Stimulated activated CD8-positive, alpha-beta memory T cell treated with anti-CD3 and anti-CD28 coated beads, Interleukin-15, amount 100 ng/mL, for 4 hours (primary cell): ENCODE measurements around the gene AMPD1.

Experiments used
- DNase-seq, 2 donors: peaks; one replicate each; pipeline ENCODE4 v3.0.0-alpha.2; 2020; ENCODE audit warnings: low read depth in 2 of 2

AMPD1 gene

GRCh38 chr1:114700036-114700600 is 4.8 kb upstream of the AMPD1 start:
- no peak for DNase-seq

GRCh38 chr1:114696810-114697209 is 1.5 kb upstream of the AMPD1 start:
- DNase-seq: no peak

DNA sequence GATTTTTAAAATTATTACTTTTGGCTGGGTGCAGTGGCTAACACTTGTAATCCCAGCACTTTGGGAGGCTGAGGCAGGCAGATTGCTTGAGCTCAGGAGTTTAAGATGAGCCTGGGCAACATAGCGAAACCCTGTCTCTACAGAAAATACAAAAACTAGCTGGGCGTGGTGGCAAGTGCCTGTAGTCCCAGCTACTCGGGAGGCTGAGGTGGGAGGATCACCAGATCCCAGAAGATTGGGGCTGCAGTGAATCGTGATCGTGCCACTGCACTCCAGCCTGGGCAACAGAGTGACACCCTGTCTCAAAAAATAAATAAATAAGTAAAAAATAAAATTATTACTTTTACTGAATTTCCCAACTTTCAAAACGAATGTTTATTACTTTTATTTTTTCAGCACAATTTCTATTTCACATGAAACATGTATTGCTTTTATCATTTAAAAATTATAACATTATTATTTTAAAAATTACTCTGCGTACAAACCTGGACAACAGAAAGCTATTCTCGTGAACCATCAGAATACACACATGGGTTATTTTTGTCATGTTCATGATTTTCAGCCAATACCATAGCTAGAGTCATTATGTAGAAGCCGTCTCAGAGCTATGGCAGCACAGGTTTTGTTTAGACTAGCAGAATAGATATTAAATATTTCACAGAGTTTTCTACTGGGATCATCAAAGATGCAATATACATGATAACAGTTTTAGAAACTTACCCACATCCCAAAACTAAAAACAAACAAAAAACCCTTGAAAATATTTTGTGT is 621 bp downstream of the AMPD1 start:
- DNase-seq: no peak

DNA sequence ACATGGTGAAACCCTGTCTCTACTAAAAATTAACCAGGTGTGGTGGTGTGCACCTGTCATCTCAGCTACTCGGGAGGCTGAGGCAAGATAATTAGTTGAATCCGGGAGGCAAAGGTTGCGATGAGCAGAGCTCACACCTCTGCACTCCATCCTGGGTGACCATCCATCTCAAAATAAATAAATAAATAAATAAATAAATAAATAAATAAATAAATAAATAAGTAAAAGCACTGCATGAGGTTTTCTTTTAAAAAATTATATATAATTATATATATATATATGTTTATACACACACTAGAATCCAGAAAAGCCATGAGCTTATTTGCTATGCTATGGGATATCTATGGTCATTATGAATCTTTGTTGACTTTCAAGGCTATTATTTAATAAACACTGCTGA is 2.4 kb downstream of the AMPD1 start:
- DNase-seq: no peak

DNA sequence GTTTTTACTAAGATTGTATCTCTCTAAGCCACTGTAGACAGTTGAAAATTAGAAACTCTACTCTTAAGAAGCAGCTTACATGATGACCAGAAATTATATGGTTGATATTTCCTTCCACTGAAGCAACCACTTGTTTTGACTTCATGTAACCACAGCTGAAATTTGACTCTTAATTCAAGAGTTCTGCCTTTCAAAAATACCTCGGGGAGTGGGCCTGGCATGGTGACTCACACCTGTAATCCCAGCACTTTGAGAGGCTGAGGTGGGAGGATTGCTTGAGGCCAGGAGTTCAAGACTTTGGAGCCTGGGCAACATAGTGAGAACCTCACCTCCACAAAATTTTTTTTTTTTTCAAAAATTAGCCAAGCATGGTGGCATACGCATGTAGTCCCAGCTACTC is 4.3 kb downstream of the AMPD1 start:
- DNase-seq: no peak

- no peak for DNase-seq
Measured at GRCh38 chr1:114690148-114690547, 5.2 kb downstream of the AMPD1 start.

DNA sequence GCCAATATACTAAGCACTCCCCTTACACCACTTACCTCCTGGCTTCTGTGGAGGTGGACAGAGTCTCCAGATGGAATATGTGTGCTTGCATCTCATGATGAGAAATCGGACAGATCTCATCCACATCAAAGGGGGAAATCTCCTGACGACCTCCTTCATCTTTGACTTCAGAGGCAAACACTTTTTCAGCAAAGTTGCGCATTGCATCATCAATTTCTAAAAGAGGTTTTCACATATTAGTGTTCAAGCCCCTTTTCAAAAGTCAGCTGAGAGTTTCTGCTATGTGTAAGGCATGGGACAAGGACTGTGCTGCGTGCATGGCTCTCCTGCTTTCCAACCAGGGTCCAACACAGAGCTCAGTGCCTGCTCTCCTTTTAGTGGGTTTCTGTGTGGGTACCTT is 6.8 kb downstream of the AMPD1 start:
- DNase-seq: no peak

DNA sequence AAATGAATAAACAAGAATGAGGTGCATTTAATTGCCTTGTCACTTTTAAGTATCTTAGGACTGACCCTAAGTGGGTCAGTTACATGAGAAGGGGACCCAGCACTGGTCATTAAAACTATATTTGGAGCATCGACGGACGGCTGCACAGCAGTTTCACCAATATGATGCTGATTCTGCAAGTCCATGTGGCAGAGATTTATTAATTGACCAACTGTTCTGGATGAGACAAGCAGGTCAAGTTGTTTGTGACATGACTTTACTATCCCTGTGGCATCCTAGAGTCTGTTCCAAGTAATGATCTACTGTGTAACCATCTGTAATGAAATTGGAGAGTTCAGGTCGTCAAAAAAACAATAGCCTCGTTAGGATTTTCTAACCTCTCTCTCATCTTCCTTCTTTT is 9.5 kb downstream of the AMPD1 start:
- no peak for DNase-seq

DNA sequence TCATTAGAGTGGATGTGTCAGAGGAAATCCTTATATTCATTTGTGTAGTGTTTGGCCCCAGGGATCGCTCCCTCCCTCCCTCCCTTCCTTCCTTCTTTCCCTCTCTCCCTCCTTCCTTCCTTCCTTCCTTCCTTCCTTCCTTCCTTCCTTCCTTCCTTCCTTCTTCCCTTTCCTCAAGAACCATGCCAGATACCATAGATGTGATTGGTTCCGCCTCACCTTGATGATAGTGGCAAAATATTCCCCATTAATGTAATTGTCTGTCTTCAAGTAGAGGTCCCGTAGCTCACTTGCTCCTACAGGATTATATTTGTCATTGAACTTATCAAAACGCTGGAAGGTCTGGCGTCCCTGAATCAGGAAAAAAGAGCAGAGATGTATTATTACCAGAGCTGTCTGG is 17.7 kb downstream of the AMPD1 start:
- DNase-seq: no peak

DNA sequence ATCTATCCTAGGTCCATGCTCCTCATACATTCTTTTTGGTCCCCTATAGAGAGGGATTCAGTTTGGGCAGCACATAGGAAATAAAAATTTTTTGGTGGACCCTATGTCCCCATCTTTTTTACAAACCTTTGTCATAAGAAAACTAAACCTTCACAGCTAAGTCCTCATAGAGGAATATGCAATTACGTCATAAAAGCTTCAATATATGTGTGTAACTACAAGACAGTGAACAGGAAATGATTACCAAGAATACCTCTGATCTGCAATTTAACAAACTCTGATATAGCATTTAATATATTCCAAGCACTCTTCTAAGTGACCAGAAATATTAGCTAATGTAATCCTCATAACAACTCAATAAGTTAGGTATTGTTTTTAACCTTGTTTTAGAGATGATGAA is 19.2 kb downstream of the AMPD1 start:
- no peak for DNase-seq

DNA sequence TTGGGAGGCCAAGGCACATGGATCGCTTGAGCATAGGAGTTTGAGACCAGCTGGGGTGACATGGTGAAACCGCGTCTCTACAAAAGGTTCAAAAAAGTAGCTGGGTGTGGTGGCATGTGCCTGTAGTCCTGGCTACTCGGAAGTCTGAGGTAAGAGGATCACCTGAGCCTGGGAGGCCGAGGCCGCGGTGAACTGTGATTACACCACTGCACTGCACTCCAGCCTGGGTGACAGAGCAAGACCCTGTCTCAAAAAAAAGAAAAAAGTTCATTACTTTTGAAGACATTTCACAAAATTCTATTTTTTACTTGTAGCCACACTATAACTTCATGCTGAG is 23.4 kb downstream of the AMPD1 start:
- no peak for DNase-seq

GRCh38 chr1:114671011-114671938 is 24.1 kb downstream of the AMPD1 start:
- no peak for DNase-seq

DNA sequence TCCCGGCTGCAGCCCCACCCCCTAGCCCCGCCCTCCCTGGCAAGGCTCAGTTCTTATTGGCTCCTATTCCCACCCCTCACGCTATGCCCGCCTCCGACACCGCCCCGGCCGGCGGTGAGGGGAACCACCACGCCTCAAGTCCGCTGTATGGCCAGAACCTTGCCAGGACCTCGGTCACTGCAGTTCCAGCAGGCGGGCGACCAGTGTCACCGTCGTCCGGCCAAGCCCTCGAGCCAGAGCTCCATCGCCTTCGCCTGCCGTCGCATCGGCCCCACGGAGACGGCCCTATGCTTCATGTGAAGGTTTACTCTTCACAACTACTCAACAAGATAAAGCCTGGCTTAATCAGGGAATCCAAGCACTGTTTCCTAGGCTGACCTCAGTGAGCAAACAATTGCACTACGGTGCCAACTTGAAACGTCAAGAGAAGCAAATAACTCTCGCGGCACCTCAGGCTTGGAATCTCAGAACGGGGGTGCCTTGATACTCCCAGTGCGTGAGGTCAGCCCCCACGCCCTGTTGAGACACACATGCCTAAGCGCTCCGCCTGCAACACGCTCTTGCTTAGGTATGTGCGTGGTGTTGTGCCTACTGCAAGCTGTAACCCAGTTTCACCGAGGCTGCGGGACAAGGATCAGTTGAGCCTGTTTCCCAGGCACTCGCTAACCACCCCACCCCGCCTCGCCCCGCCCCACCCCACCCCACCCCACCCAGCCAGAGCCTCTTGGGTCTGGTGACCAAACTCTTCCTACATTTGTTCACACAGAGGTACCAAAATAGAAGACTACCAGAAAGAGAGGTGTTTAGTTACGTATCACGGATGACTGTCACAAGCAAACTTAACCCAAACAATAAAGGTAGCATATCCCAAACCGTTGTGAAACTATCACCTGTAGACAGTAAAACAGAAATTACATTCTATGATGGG is 25.0 kb downstream of the AMPD1 start:
- peak; percentile 70 to 72 for DNase-seq

DNA sequence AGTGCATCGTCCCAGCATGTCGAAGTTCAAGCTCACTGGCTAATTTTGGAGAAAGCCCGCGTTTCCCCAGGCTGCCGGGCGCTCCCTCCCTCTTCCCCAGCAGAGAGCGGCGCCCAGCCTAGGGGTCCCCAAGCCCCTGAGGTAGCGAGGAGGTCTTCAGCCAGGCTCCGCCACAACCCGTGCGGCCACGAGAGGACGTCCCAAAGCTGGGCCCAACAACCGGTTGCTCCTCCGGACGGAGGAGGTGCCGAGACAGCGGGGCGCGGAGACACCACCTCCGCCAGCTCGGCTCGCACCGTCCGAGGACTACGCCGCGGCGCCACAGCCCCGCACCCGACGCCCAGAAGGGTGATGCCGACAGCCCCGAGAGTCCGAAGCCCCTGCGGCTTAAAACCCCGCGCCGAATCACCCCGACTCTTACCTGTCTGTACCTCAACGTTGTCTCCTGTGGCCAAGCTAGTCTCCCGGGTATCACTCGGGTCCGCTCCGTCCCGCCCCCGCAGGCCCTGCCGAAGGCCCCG is 25.7 kb downstream of the AMPD1 start, which contains the start of gene DENND2C:
DENND2C (minus strand) TSS at position 488 of the 521 bp plus-strand sequence. CDS start 44,065 bp downstream, outside the sequence.
- DNase-seq: no peak

DNA sequence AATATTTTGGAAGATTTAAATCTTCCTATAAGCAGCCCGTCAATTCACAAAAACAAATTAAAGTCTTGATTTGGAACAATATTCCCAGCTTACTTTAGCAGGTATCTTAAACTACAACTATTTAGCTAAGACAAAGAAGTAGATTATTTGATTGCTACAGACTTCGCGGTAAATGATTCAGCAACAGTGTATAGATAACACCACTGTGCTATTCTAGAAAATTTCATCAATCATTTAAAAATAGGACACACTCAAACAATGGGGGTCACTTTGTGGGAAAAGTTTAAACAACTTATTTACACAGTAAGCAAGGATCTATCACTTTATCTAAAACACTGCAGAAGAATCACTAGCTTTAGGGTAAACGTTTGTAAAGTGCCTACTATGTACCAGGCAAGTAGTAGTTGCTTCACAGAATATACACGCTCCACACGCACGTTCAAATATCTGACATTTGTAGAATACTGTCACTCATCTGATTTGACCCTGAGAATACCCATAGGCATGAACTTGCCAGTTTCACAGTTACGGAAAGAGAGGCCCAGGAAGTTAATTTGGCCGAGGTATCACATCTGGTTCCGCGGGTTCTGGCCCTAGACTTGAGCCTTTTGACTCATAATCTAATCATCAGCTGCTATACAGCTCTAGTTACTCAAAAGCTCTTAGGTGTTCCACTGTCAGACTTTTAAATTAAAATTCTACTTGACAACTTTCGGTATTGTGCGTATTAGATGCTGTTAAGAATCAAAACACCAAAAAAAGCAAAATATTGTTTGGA is 26.4 kb downstream of the AMPD1 start:
- no peak for DNase-seq

- no peak for DNase-seq
Measured at GRCh38 chr1:114668373-114668772, 27.0 kb downstream of the AMPD1 start.

DNA sequence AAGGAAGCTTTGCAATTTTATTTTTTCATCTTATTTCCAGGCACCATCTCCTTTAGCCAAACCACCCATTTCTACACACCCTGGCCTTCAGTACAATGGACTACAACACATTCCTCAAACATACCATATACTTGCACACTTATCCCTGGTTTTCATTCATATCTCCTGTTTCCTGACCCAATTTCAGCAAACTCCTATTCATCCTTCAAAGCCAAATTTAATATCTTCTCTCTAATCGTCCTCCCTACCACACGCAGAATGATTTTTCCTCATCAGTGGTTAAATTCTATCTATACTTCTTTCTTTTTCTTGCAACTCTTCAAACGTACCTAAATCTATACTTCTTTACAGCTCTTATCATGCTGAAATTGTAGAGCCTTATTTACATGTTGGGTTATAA is 28.4 kb downstream of the AMPD1 start:
- no peak for DNase-seq

DNA sequence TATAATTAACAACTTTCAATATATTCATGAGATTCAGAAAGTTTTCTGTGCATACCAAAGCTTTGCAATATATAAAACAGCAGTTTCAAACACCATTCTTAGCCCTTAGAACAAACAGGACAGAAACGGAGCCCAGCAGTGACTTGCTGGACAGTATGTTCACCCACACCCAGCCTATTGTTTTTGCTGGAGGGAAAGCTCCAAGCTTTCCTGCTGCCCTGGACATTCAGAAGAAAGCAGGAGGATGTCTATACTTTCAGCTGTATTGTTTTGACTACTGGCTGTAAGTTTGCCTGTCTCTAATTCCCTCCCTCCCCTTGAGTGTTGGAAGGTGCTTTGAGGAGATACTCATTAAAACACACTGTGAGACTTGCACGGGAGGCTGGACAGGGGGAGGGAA is 35.1 kb downstream of the AMPD1 start:
- DNase-seq: no peak

- DNase-seq: no peak
Measured at GRCh38 chr1:114651893-114652292, 43.5 kb downstream of the AMPD1 start.

- DNase-seq: no peak
Measured at GRCh38 chr1:114648503-114648902, 46.8 kb downstream of the AMPD1 start.

GRCh38 chr1:114641377-114641776 is 54.0 kb downstream of the AMPD1 start:
- no peak for DNase-seq
